HG02642 (cell line): ENCODE measurements around the gene GRM7.

Experiments
- ATAC-seq: cut with Tn5 transposase; IDR thresholded peaks from one replicate; pipeline ENCODE4 v1.9.1; 2021; ENCODE audit warnings: mild to moderate bottlenecking; ENCODE audit not compliant: unreplicated experiment, poor library complexity

The GRM7 gene

DNA sequence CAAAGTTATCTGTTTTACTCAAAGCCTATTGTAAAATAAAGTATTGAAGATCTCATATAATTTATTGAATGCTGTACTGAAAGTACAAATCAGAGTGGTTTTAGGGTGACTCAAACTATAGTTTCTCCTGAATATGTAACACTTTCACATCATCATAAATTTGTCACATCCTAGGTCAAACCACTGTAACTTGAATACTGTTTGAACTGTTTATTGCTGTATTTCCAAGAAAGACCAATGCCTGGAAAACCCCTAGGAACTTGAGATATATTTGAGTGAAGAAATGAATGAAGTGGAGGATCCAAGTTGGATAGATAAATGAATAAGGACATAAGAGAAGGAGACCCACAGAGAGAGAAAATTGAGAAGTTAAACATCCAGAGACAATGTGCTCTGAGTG is 348.2 kb downstream of the GRM7 start:
- ATAC-seq: no peak

DNA sequence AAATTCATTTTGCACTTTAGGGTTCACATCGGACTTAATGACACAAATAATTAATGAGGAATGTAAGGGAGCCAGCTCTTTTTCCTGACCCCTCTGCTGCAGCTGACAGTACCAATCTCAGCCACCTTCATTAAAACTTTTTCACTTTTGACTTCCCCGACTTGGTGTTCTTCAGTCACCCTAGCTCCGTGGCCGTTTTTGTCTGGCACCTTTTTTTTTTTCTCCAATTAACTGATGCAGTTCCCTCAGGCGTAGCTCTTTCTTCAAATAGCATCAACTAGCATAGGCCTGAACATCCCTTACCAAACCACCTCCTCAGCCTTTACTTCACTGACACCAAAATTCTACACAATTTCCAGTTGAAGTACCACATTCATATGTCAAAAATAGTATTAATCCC is 350.8 kb downstream of the GRM7 start:
- ATAC-seq: no peak

DNA sequence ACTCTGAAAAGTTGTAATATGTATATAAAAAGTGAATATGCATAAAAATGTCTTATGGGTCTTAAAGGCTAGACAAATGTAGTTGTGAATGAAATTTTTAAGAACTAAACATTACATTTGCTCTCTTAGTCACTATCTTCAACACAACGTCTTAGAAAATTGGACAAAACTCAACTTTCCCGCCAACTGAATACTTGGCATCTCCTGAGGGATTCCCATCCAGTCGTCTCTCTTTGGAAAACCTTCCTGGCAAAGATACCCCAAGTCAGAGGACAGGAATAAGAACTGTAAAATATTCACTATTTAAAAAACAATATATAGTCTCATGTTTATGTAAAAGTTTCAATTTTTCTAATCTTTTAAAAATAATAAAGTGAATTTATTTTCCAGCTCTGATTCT is 354.8 kb downstream of the GRM7 start:
- ATAC-seq: no peak

DNA sequence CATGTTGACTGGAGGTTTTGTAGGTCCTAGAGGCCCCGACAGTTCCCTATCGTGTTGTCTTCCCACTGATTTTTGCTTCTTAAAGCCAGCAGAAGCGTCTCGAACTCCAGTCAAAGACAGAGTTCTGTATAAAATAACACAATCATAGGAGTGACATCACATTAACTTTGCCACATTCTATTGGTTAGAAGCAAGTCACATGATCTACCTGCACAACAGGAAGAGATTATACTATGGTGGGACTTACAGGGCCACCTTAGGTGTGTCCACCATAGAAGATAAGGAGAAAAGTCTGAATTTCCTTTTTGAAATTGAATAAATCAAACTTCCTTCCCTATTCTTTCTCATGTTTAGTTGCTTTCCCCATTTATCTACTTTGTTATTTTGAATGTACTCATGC is 365.5 kb downstream of the GRM7 start:
- no peak for ATAC-seq

DNA sequence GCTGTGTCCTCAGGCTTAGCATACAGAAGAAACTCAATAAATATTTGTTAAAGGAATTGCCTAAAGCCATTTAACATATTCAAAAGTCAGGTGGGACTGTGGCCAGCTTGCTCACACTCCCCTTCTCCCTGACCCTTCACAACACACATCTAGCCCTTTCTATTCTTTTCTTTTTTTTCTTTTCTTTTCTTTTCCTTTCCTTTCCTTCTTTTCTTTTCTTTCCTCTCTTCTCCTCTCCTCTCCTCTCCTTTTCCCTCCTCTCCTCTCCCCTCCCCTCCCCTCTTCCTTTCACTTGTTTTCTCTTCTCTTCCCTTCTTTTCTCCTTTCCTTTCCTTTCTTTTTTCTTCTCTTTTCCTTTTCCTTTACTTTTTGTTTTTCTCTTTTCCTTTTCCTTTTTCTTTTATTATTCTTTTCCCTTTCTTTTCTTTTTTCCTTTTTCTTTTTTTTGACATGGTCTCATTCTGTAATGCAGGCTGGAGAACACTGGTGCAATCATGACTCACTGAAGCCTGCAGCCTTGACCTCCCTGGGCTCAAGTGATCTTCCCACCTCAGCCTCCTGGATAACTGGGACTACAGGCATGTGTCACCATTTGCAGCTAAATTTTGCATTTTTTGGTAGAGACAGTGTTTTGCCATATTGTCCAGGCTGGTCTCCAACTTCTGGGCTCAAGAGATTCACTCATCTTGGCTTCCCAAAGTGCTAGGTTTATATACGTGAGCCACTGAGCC is 377.8 kb downstream of the GRM7 start:
- no peak for ATAC-seq

DNA sequence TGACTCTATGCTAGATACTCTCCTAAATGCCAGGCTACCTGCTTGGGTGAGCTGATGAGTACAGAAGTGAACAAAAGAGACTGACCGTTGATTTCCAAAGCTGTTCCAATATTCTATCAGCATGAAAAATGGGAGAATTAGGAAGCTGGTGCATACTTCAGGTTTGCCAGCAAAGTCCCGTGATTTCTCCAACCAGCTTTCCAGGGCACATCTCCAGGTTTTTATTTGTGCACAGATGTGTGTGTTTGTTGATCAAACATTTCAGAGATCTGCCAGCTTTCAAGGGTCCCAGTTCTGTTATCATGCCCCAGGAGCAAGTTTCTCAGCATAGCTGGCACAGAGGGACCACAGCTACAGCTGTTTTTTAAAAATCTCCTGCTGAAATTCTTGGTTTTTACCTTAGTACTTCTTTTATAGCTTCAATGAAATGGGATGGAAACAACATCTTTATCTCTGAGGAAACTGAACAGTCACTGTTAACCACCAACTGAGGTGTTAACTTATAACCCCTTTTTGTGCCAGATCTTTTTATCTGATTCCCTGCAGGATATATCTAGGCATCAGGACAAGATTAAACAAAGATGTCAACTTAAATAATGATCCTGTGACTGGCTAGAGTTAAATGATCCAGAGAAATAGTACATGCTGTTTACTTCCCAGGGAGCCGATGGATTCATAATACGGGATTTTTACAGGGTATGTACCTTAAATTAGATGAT is 380.8 kb downstream of the GRM7 start:
- no peak for ATAC-seq

DNA sequence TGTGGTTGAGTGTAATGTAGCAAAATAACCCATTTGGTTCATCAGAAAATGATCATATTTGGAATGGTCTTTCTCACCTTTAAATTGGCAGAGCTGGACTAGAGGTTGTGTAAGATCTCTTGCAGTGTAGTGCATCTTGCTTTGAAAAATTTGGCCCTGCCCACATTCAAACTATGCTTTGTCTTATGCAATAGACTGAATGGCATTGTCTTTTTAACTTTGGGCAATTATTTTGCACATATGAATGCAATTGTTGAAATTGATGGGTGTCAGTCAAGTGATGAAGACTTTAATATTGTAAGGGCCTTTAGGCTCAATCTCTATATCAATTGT is 381.4 kb downstream of the GRM7 start:
- ATAC-seq: no peak

DNA sequence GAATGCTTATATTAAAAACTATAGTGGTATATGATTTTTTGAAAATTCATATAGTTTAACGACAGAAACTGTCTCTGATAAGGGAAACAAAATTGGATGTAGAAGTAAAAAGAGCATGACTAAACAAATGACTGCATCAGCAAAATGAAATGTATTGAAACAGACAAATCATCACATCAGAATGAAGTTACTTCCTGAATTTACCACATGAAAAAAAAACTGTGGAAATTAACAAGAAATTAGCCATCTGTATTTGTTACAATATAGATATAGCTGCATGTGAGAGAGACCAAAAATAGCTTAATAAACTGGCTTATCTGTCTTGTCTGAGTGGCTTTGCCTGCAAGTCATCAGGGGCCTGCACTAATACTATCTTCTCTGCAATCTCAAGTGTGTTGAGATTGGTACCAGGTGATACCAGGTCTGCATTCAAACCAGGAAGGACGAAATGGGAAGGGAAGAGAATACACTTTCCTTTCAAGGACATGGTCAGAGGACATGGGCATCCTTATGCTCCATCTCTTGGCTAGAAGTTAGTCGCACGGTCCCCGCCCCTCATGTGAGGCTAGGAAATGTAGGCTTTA is 388.7 kb downstream of the GRM7 start:
- no peak for ATAC-seq

DNA sequence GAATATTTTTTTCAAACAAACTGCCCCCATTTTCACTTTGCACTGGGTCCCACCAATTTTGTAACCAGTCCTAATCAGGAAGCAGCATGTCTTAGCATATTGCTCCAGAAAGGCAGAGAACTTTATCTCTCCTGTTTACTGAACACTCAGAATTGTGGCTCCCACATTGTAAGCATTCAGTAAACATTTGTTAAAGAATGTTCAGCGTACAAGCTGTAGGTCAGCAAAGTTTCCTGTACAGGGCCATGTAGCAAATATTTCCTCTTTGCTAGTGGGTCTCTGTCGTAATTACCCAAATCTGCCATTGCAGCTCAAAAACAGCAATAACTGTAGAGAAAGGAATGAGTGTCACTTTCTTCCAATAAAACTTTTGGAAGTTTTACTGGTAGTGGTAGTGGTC is 393.3 kb downstream of the GRM7 start:
- no peak for ATAC-seq

DNA sequence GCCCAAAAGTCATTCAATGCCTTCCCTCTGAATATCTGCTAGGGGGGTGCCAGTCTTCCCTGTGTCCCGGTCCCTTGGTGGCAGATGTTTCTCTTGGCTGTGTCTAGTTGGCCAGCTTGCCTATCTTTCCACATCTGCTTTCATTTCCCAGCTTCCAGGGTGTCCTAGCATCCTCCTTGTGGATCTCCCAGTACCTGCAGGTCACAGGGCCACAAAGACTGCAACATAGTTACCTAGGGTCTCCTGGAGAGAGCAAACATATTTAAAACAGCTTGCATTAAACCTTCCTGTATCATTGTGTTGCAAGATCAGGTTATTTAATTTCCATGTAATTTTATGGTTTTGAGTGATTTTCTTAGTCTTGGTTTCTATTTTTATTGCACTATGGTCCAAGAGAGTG is 400.1 kb downstream of the GRM7 start:
- no peak for ATAC-seq

DNA sequence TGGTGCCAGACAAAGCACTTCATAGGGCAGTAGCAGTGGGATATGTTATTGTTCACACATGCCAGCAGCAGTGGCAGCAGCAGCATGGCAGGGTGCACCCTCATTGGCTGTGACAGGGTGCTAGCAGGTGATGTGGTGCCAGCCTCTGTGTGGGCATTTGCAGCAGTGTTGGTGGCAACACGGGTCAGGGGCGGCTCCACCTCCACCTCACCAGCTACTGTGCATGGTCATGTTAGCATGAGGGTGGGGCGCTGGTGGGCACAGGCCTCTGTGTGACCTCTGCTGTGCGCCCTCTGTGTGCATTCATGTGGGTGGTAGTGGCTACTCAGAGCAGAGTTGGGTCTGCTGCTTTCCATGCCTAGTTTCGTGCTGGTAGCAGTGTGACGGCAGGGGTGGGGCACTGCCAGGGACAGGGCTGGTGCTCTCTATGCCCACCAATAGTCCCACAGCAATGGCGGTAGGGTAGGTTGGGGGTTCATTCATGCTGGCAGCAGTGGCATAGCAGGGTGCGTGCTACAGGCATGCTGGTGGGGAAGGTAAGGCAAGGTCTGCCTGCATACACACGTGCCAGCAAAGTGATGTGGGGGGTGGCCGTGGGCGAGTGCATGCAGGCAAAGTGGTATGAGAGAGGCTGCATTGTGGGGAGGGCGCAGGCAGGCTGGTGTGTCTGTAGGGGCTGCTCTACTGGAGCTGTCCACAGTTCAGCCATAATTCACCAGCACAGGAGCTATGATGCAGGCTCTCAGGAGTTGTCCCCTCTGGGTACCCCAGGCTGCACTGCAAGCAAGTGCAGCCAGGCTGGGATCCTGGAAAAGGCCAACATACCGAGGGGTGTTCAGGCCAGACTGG is 402.7 kb downstream of the GRM7 start:
- no peak for ATAC-seq

DNA sequence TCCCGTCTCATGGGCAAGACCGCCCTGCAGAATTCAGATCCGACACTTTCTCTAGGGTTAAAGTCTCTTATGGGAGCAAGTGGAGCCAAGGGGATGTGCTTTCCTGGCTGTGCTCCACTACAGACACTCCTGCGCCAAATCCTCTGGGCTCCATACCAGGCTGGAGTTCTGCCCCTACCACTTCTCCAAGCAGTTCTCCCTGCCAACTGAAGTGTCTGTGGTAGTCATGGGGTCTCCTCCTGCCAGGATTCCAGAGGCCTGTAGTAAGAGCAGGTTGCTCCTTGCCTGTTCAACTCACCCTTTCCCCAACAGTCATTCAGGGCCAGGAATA is 403.2 kb downstream of the GRM7 start:
- ATAC-seq: no peak

DNA sequence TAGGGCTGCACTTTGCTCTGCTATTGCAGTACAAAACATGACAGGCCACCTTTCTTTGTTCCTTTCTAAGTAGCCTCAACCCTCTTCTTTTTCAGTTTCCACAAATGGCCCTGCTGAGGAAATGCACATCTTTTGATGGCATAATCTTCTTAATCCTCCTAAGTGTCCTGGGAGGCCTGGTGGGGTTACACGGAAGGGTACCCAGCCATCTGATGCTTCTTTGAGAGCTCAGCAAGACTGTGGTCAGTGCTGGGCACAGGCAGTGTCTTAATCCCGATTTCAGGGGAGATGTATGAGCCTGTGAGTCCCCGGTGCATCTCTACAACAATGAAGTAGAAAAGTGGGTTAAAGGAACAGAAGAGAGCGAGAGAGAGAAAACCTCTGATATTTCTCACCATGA is 404.8 kb downstream of the GRM7 start:
- no peak for ATAC-seq

DNA sequence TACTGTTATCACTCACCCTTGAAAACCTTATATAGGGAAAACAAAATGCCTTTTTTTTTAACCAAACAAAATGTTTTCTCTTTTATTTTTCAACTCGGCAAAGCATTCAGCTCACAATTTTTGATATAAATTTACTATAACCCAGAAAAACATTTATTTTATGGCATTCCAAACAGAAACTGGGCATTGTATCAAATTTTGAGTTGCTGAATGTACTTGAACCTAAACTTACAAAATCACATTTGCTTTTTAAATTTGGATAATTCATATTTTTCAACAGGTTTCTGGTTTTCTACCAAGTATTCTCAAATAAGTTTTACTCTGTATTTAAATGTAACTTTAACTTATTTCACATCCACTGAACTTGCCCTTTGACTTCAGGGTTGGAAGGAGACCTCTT is 405.6 kb downstream of the GRM7 start:
- ATAC-seq: no peak

DNA sequence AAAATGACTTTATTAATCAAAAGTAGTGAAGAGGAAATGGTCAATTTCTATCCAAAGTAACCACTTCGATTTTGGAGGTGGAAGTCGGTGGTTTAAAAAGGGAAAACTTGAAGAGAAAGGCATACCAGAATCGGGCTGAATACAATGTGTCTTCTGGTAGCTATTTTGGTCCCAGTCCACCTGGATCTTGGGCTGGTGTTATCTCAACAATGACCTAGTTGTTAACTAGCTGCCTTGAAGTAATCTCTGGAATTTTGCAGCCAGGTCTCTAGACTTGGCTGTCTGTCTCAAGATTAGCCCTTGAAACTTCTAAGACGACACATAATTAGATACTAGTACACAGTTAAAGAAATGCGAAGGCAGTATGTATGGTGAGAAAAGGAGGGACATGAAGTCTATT is 409.8 kb downstream of the GRM7 start:
- no peak for ATAC-seq

DNA sequence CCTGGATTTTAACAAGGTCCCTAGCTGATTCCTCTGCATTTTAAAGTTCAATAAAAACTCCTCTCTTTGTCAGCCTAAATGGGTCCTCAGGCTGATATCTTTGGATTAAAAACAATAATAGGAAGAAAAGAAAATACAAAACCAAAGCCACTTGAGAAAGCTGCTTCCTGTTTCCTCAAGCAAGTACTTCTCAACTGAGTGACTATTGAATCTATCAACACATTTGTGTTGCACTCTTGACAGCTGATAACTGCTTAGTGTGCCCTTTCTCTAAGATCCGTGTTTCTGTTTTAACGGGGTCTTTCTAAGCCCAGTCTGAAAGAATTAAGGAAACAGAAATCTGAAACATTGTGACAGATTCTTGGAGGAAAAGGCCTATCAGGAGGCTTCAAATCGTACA is 410.7 kb downstream of the GRM7 start:
- no peak for ATAC-seq

DNA sequence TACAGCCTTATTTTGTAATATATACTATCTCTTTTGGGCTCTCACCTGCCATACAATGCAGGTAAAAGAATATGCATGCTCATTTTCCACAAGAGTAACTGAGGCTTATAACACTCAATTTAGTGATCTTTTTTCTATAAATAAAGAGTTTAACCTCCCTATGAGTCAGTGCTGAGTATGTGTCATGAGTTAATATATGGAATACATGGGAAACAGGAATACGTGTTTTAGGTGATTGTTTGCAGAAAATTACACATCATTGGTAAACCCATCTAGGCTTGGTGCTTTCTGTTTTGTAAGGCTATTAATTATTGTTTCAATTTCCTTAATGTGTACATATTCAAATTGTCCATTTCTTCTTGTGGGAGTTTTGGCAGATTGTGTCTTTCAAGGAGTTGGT is 411.3 kb downstream of the GRM7 start:
- ATAC-seq: no peak

DNA sequence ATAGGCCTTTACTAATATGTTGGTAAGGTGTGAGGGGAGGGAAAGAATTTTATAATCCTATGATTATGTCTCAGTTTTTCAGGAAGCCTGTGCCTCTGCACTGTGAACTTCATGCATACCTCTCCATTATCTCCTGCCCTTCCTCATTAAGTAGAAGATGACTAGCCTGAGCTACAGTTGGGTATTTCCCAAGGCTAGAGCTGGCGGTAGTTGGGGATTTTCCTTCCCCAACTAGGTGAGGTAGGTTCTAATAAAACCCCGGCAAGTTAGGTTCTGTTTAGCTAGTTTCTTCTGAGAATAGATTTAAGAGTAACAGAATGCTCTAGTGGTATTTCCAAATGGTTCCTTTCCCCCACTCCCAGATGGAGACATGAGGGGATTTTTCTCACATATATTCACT is 414.5 kb downstream of the GRM7 start:
- peak; percentile 61 for ATAC-seq

DNA sequence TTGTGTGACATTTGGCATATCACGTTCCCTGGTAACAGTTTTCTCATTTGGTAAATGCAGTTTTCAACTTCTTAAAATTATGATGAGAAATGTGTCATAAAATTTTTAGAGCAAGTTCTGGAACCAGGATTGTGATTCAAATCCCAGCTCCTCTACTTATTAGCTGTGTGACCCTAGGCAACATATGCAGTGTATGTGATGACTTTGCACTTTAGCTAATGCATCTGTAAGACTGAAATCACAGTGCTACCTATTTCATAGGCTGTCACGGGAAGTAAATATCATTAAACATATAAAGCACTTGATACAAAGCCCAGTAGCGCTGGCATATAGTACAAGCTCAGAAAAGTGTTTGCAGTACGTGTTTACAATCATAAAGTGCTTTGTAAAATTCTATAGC is 419.4 kb downstream of the GRM7 start:
- no peak for ATAC-seq

DNA sequence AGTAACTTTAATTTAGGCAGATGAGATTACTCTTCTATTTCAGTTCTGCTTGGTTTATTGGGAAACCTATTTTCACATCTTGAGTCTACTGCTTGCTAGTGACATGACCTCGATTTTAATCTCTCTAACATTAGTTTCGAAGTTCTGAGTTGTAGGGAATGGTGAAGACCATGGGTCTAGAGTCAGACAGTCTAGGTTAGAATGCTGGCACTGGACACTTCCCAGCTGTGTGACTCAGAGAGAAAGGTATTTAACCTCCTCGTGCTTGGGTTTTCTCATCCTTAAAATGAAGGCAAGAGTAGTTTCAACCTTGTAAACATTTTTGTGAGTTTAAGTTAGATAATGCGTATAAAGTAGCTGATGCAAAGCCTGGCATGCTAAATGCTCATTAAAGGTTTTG is 422.1 kb downstream of the GRM7 start:
- ATAC-seq: no peak

DNA sequence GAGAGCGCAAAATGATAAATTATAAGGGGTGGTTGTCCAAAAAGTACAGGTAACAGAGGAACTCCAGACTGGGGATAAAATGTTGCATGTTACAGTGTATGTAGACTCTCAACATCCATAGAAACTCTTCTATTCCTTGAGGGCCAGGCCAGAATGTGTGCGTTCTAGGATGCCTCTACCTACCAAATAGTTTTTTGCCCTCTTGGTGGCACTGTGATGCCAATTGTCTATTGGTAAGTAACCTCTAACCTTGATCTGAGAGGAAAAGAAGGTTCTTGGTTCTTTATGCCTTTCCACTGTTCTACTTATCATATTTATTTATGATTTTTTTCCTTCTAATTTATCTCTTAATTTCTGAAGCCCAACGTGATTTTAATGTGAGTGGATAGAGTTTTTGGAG is 424.6 kb downstream of the GRM7 start:
- no peak for ATAC-seq
